ENCODE measurements around the gene KLHL11.

The KLHL11 gene

GRCh38 chr17:41907633-41908539 lies 42.7 kb upstream of the KLHL11 start:
- no peak for TF ChIP-seq ZFX (IDR thresholded peaks at IDR 0.05)
- no peak for TF ChIP-seq CTCF (conservative IDR thresholded peaks at IDR 0.05)
- H3K27ac ChIP-seq, result no peak overlapping the region

DNA sequence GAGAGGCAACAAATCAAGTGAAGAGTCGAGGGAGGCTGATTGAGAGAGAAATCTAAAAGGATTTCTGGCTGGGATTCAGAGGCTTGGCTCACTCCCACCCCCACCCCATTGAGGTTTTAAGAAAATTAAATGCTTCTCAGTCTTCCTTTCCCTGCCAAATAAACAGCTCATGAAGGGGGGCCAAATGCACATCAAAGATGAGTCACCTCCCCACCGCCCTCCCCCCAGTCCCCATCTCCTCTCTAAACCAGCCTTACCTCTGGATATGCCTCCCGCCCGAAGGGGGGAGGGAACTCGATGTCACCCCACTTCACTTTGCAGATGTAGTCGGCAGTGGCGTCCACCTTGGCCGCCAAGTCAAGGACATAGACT lies 41.9 kb upstream of the KLHL11 start:
- TF ChIP-seq CTCF (conservative IDR thresholded peaks at IDR 0.05) (no peak), ZFX (IDR thresholded peaks at IDR 0.05) (no peak)
- no peak overlapping the region for H3K27ac ChIP-seq

- H3K27ac ChIP-seq, result no peak overlapping the region
- TF ChIP-seq ZFX (IDR thresholded peaks at IDR 0.05) (no peak), CTCF (conservative IDR thresholded peaks at IDR 0.05) (no peak)
Observed at GRCh38 chr17:41906465-41907184, 41.4 kb upstream of the KLHL11 start.

GRCh38 chr17:41905172-41905571 lies 39.9 kb upstream of the KLHL11 start:
- TF ChIP-seq ZFX (IDR thresholded peaks at IDR 0.05), result no peak
- TF ChIP-seq CTCF (conservative IDR thresholded peaks at IDR 0.05), result no peak
- no peak overlapping the region for H3K27ac ChIP-seq

DNA sequence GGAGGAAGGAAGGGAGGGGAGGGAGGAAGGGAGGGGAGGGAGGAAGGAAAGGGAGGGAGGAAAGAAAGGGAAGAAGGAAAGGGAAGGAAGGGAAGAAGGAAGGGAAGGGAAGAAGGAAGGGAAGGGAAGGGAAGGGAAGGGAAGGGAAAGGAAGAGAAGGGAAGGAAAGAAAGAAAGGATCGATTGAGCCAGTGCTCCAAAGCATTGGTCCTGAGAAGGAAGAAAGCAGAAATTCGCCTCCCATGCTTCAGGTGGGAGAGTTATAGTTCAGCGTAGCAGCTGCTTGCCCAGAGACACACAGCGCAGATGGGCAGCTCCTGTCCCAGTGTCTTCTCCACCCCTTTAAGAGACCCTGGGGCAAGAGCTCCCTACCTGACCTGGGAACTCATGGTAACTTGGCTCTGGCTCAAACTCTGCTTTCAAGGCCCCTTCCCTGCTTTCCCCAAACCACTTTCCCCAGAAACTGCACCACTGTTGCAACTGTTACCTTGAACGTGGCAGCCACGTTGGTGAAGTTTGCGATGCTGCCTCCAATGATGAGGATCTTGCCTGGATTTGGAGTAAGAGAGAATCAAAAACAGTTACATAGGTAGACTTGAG lies 39.1 kb upstream of the KLHL11 start:
- TF ChIP-seq CTCF (conservative IDR thresholded peaks at IDR 0.05) (no peak), ZFX (IDR thresholded peaks at IDR 0.05) (no peak)
- no peak overlapping the region for H3K27ac ChIP-seq

DNA sequence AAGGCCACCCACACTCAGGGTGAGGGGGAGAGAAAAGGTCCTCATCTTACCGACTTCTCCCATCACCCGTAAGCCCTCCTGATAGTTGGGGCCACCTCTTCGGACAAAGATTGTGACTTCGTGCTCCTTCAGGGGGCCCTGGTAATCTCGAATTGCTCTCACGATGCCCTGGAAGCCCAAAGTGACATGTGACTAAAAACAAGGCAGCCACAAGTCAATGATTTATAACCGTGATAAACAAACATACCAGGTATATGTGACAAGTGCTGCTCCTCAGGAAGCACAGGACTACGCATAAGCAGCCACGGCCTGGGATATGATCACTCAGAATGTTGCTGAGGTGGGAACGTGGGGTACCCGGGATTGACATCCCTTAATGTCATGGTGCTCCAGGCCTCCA lies 36.4 kb upstream of the KLHL11 start:
- no peak overlapping the region for H3K27ac ChIP-seq
- no peak for TF ChIP-seq ZFX (IDR thresholded peaks at IDR 0.05)
- TF ChIP-seq CTCF (conservative IDR thresholded peaks at IDR 0.05), result no peak

DNA sequence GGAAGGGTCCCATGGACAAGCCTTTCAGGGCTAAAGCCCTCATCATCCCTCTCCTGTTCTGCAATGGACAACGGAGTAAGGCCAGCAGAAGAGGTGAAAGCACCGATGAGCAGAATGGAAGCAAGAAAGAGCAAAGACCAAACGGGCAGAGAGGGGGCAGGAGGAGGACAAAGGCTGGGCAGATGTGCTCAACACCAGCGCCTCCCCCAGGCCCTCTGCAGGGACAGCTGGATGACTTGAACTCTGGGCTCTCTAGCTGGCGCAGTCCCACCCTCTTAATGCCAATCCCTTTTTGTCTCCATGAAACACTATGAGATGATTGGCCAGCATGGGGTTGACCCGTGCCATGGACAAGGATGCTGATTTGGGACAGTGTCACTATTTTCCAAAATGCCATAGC lies 31.5 kb upstream of the KLHL11 start:
- TF ChIP-seq ZFX (IDR thresholded peaks at IDR 0.05) (no peak), CTCF (conservative IDR thresholded peaks at IDR 0.05) (no peak)
- H3K27ac ChIP-seq, result no peak overlapping the region

Measured in C4-2B (cell line).